Epithelial cell of esophagus (primary cell): ENCODE measurements around the gene CFAP77.

Experiments
- DNase-seq: peaks from one replicate; pipeline ENCODE4 v3.0.0; 2010; ENCODE audit warnings: low read depth
- H3K4me3 ChIP-seq: 2 replicates; pipeline ENCODE4 v1.5.1; 2011; ENCODE audit warnings: mild to moderate bottlenecking, low read length, control low read depth
- TF ChIP-seq, protein P1 (sequence below): IDR thresholded peaks from 2 replicates; pipeline ENCODE4 v1.5.1; 2011; ENCODE audit warnings: low read depth, mild to moderate bottlenecking, low read length, control low read depth, inconsistent platforms; ENCODE audit not compliant: insufficient read depth; ENCODE audit errors: missing control alignments

CFAP77 gene

GRCh38 chr9:132460240-132460639 is 50.2 kb downstream of the CFAP77 start:
- no peak for DNase-seq
- TF ChIP-seq, protein P1, sequence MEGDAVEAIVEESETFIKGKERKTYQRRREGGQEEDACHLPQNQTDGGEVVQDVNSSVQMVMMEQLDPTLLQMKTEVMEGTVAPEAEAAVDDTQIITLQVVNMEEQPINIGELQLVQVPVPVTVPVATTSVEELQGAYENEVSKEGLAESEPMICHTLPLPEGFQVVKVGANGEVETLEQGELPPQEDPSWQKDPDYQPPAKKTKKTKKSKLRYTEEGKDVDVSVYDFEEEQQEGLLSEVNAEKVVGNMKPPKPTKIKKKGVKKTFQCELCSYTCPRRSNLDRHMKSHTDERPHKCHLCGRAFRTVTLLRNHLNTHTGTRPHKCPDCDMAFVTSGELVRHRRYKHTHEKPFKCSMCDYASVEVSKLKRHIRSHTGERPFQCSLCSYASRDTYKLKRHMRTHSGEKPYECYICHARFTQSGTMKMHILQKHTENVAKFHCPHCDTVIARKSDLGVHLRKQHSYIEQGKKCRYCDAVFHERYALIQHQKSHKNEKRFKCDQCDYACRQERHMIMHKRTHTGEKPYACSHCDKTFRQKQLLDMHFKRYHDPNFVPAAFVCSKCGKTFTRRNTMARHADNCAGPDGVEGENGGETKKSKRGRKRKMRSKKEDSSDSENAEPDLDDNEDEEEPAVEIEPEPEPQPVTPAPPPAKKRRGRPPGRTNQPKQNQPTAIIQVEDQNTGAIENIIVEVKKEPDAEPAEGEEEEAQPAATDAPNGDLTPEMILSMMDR = no peak

GRCh38 chr9:132461281-132461896 is 51.4 kb downstream of the CFAP77 start:
- TF ChIP-seq, protein P1 = no peak
- no peak overlapping the region for H3K4me3 ChIP-seq
- no peak for DNase-seq

More at GRCh38 chr9:132460240-132460639, 50.2 kb downstream of the CFAP77 start:
- H3K4me3 ChIP-seq = no peak overlapping the region

GRCh38 chr9:132461971-132462370 is 52.0 kb downstream of the CFAP77 start:
- H3K4me3 ChIP-seq = no peak overlapping the region
- no peak for DNase-seq
- TF ChIP-seq, protein P1 = no peak

- no peak overlapping the region for H3K4me3 ChIP-seq
- TF ChIP-seq, protein P1 = no peak
- no peak for DNase-seq
These were observed 54.5 kb downstream of the CFAP77 start for GRCh38 chr9:132464547-132464946.

DNA sequence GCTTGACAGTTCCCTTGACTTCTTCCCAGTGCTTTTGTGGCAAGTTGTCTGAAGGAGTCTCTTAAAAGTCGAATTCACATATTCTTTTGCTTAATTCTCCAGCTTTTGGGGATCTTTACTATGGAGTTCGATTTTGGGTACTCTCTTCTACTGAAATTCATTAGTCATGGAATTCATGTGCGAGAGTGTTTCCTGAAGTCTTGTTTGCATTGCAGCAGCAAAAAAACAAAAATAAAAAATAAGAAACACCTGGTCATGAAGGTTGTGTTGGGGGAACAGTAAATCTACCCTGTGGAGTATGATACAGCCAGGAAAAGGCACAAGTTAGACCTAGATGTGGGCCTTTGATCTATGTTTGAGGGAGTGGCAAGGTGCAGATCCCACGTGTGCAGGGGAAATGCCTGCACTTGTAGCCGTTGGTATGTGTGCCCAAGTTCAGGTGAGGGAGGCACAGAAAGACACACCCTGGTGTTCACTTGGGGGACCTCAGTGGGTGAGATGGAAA is 55.2 kb downstream of the CFAP77 start:
- TF ChIP-seq, protein P1 = no peak
- no peak overlapping the region for H3K4me3 ChIP-seq
- no peak for DNase-seq

DNA sequence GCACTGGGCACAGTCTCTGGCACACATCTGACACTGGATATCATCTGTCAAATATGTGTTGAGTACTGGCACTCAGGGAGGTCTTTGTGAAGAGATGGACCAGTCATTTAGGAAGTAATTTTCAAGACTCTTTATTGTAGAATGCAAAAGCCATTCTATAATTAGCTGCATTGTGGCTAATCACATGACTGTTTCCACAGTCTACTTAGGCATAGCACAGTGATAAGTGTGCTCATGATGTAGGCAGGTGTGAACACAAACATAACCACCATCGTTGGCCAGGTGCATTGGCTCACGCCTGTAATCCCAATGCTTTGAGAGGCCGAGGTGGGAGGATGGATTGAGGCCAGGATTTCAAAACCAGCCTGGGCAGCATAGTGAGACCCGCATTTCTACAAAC is 62.2 kb downstream of the CFAP77 start:
- peak; percentile 6 for DNase-seq
- no peak overlapping the region for H3K4me3 ChIP-seq
- TF ChIP-seq, protein P1 = no peak

DNA sequence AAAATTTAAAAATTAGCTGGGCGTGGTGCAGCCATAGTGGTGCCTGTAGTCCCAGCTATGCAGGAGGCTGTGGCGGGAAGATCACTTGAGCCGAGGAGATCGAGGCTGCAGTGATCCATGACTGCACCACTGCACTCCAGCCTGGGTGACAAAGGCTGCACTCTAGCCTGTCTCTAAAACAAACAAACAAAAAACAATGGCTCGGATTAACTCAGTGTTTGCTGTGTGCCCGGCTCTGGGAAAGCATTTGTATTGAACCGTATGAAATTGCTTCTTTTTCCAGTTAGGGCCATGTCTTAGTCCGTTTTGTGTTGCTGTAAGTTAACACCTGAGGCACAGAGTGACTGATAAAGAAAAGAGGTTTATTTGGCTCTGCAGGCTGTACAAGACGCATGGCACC is 62.6 kb downstream of the CFAP77 start:
- no peak overlapping the region for H3K4me3 ChIP-seq
- DNase-seq = no peak
- TF ChIP-seq, protein P1 = no peak
